Fibroblast of the aortic adventitia (primary cell): ENCODE results near the gene HP1BP3. TPM values are rescaled to one million over a fixed set of nuclear protein-coding genes. Genes with fewer than 3 reads are reported as not detected.

Source experiments
- DNase-seq: peaks from one replicate; pipeline ENCODE4 v3.0.0-alpha.2; 2010; ENCODE audit warnings: low read depth
- H3K4me3 ChIP-seq: 2 replicates; pipeline ENCODE4 v1.5.1; 2011; ENCODE audit warnings: low read depth, mild to moderate bottlenecking, control low read depth, low read length, moderate library complexity
- total RNA-seq: library from RNA; depleted of rRNA; stranded (reverse); fragments of >200 nt; gene quantifications from 2 replicates; pipeline ENCODE4 v1.2.3, GENCODE V29; 2012; ENCODE audit warnings: low replicate concordance
- TF ChIP-seq, protein P1 (sequence below): IDR thresholded peaks from 2 replicates; pipeline ENCODE4 v1.5.1; 2011; ENCODE audit warnings: mild to moderate bottlenecking, low read length, control low read depth, inconsistent platforms; ENCODE audit not compliant: insufficient read depth

The HP1BP3 gene
- total RNA-seq, 1 donor = 215 TPM

DNA sequence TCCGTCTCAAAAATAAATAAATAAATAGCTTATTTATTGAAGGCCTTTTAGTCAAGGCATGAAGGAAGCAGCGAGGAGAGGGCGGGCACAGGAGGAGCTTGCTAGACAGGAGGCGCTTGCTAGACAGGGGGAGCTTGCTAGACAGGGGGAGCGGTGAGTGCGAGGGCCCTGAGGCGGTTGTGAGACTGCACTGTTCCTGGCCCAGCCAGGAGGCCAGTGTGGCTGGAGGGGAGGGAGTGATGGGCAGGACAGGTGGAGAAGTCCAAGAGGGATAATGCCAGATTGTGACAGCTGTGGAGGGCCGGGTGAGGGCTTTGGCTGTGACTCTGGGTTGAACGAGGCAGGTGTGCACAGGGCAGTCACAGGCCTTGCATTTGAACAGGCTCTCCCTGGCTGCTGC lies 87.5 kb downstream of the HP1BP3 start:
- no peak for DNase-seq
- H3K4me3 ChIP-seq = no peak overlapping the region
- TF ChIP-seq, protein P1, sequence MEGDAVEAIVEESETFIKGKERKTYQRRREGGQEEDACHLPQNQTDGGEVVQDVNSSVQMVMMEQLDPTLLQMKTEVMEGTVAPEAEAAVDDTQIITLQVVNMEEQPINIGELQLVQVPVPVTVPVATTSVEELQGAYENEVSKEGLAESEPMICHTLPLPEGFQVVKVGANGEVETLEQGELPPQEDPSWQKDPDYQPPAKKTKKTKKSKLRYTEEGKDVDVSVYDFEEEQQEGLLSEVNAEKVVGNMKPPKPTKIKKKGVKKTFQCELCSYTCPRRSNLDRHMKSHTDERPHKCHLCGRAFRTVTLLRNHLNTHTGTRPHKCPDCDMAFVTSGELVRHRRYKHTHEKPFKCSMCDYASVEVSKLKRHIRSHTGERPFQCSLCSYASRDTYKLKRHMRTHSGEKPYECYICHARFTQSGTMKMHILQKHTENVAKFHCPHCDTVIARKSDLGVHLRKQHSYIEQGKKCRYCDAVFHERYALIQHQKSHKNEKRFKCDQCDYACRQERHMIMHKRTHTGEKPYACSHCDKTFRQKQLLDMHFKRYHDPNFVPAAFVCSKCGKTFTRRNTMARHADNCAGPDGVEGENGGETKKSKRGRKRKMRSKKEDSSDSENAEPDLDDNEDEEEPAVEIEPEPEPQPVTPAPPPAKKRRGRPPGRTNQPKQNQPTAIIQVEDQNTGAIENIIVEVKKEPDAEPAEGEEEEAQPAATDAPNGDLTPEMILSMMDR = no peak

DNA sequence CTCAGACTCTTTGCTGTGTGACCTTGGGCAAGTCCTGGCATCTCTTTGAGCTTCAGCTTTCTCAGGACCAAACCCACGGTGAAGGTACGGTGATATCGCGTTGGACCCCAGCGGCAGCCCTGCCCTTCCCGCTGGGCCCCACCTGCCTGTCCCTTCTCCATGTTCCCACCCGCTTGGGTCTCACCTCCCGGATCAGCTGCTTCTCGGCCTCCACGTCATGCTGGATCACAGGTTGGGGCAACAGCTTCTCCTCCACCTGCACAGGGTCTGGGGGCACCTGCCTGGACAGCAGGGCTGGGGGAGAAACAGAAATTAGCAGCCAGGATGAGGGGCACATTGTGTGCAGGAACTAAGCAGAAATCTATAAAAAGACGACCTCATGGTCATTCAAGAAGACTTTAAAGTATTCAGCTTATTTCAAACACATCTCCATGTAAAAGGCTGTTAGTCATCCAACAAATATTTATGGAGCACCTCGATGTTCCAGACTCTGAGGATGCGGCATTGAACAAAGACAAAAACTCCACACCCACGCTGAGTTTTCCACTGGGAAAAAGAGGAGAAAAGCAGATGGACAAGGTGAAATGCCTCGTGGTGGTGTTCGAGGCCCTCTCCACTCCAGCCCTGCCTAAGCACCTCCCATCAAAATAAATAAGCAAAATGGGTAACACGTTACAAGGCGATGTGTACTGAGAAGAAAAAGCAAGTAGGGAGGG lies 88.8 kb downstream of the HP1BP3 start:
- H3K4me3 ChIP-seq = no peak overlapping the region
- TF ChIP-seq, protein P1 = no peak
- peak; percentile 61 for DNase-seq

DNA sequence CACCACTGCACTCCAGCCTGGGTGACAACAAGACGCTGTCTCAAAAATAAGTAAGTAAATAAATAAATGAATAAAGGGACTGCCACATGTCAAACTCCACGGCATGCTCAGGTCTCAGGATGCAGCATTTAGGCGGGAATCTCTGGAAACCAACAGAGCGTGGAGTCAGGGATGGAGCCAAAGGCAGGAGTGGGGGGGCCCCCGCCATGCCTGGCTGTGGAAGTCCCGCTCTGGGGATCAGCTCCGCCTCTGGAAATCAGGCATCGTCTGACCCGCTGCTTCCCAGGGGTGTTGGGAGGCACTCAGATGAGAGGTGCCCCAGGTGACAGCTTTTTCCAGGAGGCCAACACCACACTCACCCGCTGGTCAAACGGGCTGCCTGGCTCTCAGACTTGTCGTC lies 89.5 kb downstream of the HP1BP3 start:
- TF ChIP-seq, protein P1 = no peak
- no peak for DNase-seq
- H3K4me3 ChIP-seq = no peak overlapping the region

DNA sequence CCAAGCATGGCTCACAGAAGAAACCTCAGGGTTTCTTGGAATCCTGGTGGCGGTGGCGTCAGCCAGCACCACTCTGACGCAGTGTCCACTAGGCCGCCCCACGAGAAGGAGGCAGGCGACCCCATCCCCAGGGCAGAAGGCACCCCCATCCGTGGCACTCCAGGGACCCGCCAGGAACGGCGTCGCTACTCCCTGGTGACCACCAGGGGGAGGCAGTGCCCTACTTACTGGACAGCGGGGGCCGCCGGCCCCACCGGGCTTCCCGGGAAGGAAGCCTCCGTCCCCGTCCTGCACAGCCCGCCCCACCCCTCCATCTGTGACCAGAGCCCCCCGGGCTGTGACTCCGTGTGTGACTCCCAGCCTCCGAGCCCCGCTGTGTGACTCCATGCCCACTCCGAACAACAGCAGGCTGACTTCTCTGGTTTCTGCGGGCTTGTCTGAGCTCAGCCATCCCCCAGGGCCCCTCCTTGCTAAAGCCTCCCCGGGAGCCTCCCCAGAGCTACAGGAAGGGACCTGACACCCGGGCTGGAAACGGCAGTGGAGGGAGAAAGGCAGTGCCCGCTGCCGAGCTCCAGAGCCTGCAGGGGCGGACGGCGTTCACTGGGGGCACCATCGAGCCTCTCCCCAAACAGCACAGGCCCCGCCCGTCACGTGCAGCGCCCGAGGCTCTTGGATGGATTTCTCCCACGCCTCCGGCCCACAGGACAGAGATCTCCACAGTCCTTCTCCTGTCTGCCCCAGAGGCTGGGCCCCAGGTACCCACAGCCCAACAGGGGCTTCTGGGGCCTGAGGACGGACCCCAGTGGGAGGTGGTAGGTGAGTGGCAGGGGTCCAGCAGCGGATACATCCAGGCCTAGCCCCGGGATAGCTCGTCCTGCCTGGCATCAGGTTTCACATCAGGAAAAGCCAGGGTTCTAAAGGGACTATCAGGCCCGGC lies 90.4 kb downstream of the HP1BP3 start:
- peak; percentile 93 for DNase-seq
- TF ChIP-seq, protein P1 = peak; percentile 87
- peak overlapping the region; percentile 70 for H3K4me3 ChIP-seq

DNA sequence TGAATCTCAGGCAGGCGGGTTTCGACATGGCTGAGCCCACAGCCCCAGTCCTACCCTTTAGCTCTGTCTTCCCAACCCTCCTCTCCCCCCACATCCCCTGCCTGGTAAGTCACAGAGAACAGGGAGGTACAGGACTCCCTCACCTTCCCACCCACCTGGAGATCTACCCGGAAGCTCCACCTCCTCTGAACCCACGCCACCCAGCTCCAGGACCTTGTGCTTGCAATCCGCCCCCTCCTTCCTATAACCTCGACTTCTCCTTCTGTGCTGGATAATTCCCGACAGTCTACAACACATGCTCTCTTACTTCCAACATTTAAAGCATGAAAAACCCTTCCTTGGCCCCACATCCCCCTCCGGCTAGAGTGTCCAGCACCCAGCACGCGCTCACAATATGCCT lies 91.6 kb downstream of the HP1BP3 start:
- no peak for DNase-seq
- no peak overlapping the region for H3K4me3 ChIP-seq
- TF ChIP-seq, protein P1 = no peak

DNA sequence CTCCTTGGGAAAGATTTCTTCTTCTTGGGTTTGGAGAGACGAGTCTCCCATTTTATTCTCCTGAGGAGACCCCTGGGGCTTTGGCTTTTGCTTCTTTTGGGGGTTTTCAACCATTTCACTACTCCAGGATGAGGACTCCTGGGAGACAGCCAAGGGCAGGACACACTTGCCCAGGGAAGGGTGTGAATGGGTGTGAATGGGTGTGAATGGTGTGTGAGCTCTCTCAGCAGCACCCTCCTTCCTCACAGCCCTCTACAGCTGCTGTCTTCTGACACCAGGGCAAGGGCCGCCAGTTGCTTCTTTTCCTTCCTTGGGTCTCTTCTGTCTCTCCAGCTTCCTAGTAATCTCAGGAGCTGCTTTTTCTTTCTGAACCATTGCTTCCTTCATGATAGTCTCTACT lies 93.5 kb downstream of the HP1BP3 start:
- no peak for DNase-seq
- no peak overlapping the region for H3K4me3 ChIP-seq
- TF ChIP-seq, protein P1 = no peak

Other genes starting within 250 kb of the HP1BP3 start
- gene FAM43B, start 234.7 kb downstream of the HP1BP3 start, total RNA-seq = 0.90 TPM in 1 of 2 replicates, not detected in the other
- gene CDA, start 198.2 kb downstream of the HP1BP3 start, total RNA-seq = 0.27 TPM in 1 of 2 replicates, not detected in the other
- 38.1 and 43.0 TPM in 2 replicates for gene PINK1, start 153.8 kb downstream of the HP1BP3 start, total RNA-seq
- gene DDOST, start 125.9 kb downstream of the HP1BP3 start, total RNA-seq = 54.0 and 183 TPM in 2 replicates
- gene KIF17, start 69.3 kb downstream of the HP1BP3 start, total RNA-seq = 0.27 and 3.0 TPM in 2 replicates
- 1.6 and 3.2 TPM in 2 replicates for gene SH2D5, start 54.6 kb downstream of the HP1BP3 start, total RNA-seq